SK-N-SH treated with all-trans-retinoic acid at 6 μM for 48 hours (cell line): ENCODE results near the gene CEP131.

Source experiments
- ARNTL ChIP-seq: fragments of 450-650 bp; formaldehyde crosslinking; IDR thresholded peaks from 2 replicates; pipeline ENCODE4 v1.5.0; 2020; ENCODE audit warnings: low read depth, mild to moderate bottlenecking, moderate library complexity, borderline replicate concordance
- PATZ1 ChIP-seq: fragments of 250-450 bp; sonication (Bioruptor Pico); IDR thresholded peaks from 2 replicates; pipeline ENCODE4 v1.8.0; 2020; ENCODE audit warnings: mild to moderate bottlenecking, moderate library complexity, borderline replicate concordance
- SNAI2 ChIP-seq: fragments of 250-450 bp; sonication (Bioruptor Pico); IDR thresholded peaks from 2 replicates; pipeline ENCODE4 v1.5.0; 2020; ENCODE audit warnings: mild to moderate bottlenecking, moderate library complexity
- ZC3H10 ChIP-seq: fragments of 250-450 bp; sonication (Bioruptor Pico); IDR thresholded peaks from 2 replicates; pipeline ENCODE4 v1.5.1; 2021; ENCODE audit warnings: mild to moderate bottlenecking, moderate library complexity

GRCh38 chr17:81257533-81257932 lies 34.8 kb upstream of the CEP131 start:
- no peak for TF ChIP-seq ARNTL (CRISPR knock-in tag)
- no peak for TF ChIP-seq ZC3H10 (CRISPR knock-in tag)
- TF ChIP-seq PATZ1, result no peak
- no peak for TF ChIP-seq SNAI2
